GM12878 (cell line): ENCODE measurements around the gene SMOC2. TPM values are rescaled to one million over a fixed set of nuclear protein-coding genes. Genes with fewer than 3 reads are reported as not detected.

Experiments used
- ATAC-seq: fragments of 200-7000 bp; cut with Tn5 transposase; 3 replicates; pipeline ENCODE4 v1.9.1; 2020; ENCODE audit warnings: mild to moderate bottlenecking, moderate library complexity
- BruUV-seq: library from RNA; stranded (reverse); fragments of 400-500 nt; replicated peaks from 2 replicates; lab custom pipeline; 2021; lab: Mats Ljungman, UMichigan
- CTCF ChIA-PET: fragments of 300-600 bp; sonication (Branson Sonifier 250); formaldehyde crosslinking; extraction: SDS; loops from one replicate; lab custom pipeline; 2021; ENCODE audit warnings: inconsistent platforms; lab: Yijun Ruan, JAX
- POLR2A ChIA-PET: fragments of 350-600 bp; formaldehyde crosslinking; extraction: SDS; loops from one replicate; lab custom pipeline; 2021; ENCODE audit warnings: inconsistent platforms; lab: Charles Lee
- RAD21 ChIA-PET: fragments of 300-600 bp; sonication (Branson Sonifier 250); formaldehyde crosslinking; loops from one replicate; lab custom pipeline; 2023; ENCODE audit warnings: antibody characterized with exemption; ENCODE audit not compliant: unreplicated experiment; lab: Charles Lee
- SMC1A ChIA-PET: fragments of 300-600 bp; sonication (Branson Sonifier 250); formaldehyde crosslinking; loops from one replicate; lab custom pipeline; 2023; ENCODE audit not compliant: unreplicated experiment, uncharacterized antibody; lab: Charles Lee
- DNase-seq: peaks from one replicate; pipeline ENCODE4 v3.0.0-alpha.2; 2011; ENCODE audit warnings: low read depth, low spot score
- FAIRE-seq: peaks from 3 replicates; lab custom pipeline; 2011; peaks lifted over from hg19 to GRCh38; lab: Jason Lieb, UNC
- H2AFZ ChIP-seq: 2 replicates; pipeline ENCODE4 v1.6.0; 2011; ENCODE audit warnings: low read depth, low read length, control low read depth; ENCODE audit not compliant: control insufficient read depth
- H3K27ac ChIP-seq: 2 replicates; pipeline ENCODE4 v1.5.1; 2011; ENCODE audit warnings: control low read depth; ENCODE audit not compliant: control insufficient read depth, insufficient read depth
- H3K27me3 ChIP-seq, 2 experiments: replicated peaks in 1 of 2; 2 replicates each; pipeline versions ENCODE4 v1.6.0 to v1.6.1; 2011; ENCODE audit warnings: low read length in 1 of 2; ENCODE audit not compliant: control insufficient read depth in 2 of 2, insufficient read depth in 2 of 2
- H3K36me3 ChIP-seq, 2 experiments: 2 replicates each; pipeline ENCODE4 v1.5.1; 2011; ENCODE audit warnings: low read length in 1 of 2; ENCODE audit not compliant: control insufficient read depth in 2 of 2, insufficient read depth in 2 of 2
- H3K4me1 ChIP-seq: 2 replicates; pipeline ENCODE4 v1.6.1; 2011; ENCODE audit warnings: mild to moderate bottlenecking, low read length, moderate library complexity, mixed read lengths; ENCODE audit not compliant: control insufficient read depth, insufficient read depth
- H3K4me2 ChIP-seq: 2 replicates; pipeline ENCODE4 v1.6.0; 2011; ENCODE audit warnings: control low read depth; ENCODE audit not compliant: control insufficient read depth, insufficient read depth
- H3K4me3 ChIP-seq: fragments of 200-600 bp; sonication (generic); 2 replicates; pipeline ENCODE4 v1.5.1; 2016
- H3K79me2 ChIP-seq: 2 replicates; pipeline ENCODE4 v1.6.0; 2011; ENCODE audit warnings: low read length; ENCODE audit not compliant: control insufficient read depth, insufficient read depth
- H3K9ac ChIP-seq: 2 replicates; pipeline ENCODE4 v1.8.0; 2011; ENCODE audit warnings: low read length, control low read depth, mixed read lengths; ENCODE audit not compliant: control insufficient read depth, insufficient read depth
- H3K9me3 ChIP-seq: replicated peaks from 3 replicates; pipeline ENCODE4 v1.5.1; 2011; ENCODE audit warnings: mild to moderate bottlenecking, low read length; ENCODE audit not compliant: control insufficient read depth, insufficient read depth
- H4K20me1 ChIP-seq: 2 replicates; pipeline ENCODE4 v1.6.0; 2011; ENCODE audit not compliant: control insufficient read depth, insufficient read depth
- ASH2L ChIP-seq: fragments of 300-600, 200-600 bp; sonication (generic); IDR thresholded peaks from 2 replicates; pipeline ENCODE4 v1.6.1; 2017; ENCODE audit warnings: low read depth, mild to moderate bottlenecking, borderline replicate concordance
- ATF7 ChIP-seq: fragments of 450-650 bp; IDR thresholded peaks from 2 replicates; pipeline ENCODE4 v1.6.1; 2016; ENCODE audit warnings: low read depth, mild to moderate bottlenecking
- CEBPB ChIP-seq, 2 experiments: fragments of 150-350 bp in 1 of 2; IDR thresholded peaks; 2 replicates each; pipeline ENCODE4 v1.6.1; 2012 to 2014; ENCODE audit warnings: low read depth in 2 of 2, low read length in 2 of 2, borderline replicate concordance in 1 of 2, inconsistent platforms in 1 of 2
- CHD1 ChIP-seq: IDR thresholded peaks from 2 replicates; pipeline ENCODE4 v1.6.1; 2012; ENCODE audit warnings: low read depth, low read length, improper control_type of control experiment
- ETV6 ChIP-seq, 2 experiments: fragments of 450-650 bp in 1 of 2; IDR thresholded peaks in 1 of 2; conservative IDR thresholded peaks in 1 of 2; 2 replicates each; pipeline ENCODE4 v1.6.1; 2014; ENCODE audit warnings: antibody characterized with exemption in 1 of 2, borderline replicate concordance in 1 of 2, low read depth in 1 of 2, mild to moderate bottlenecking in 1 of 2, moderate library complexity in 1 of 2
- MYB ChIP-seq: fragments of 150-350 bp; IDR thresholded peaks from 2 replicates; pipeline ENCODE4 v1.6.1; 2014; ENCODE audit warnings: mild to moderate bottlenecking, low read depth, low read length, borderline replicate concordance
- NR2C1 ChIP-seq: fragments of 450-650 bp; IDR thresholded peaks from 2 replicates; pipeline ENCODE4 v1.6.1; 2017; ENCODE audit warnings: antibody characterized with exemption, mild to moderate bottlenecking, moderate library complexity
- RB1 ChIP-seq: fragments of 450-650 bp; formaldehyde crosslinking; IDR thresholded peaks from 2 replicates; pipeline ENCODE4 v1.6.1; 2017; ENCODE audit warnings: mild to moderate bottlenecking, borderline replicate concordance
- RUNX3 ChIP-seq: IDR thresholded peaks from 2 replicates; pipeline ENCODE4 v1.6.1; 2012; ENCODE audit warnings: low read length, inconsistent platforms
- SIN3A ChIP-seq: IDR thresholded peaks from 2 replicates; pipeline ENCODE4 v1.6.1; 2012; ENCODE audit warnings: low read depth, low read length, improper control_type of control experiment
- TAF1 ChIP-seq: IDR thresholded peaks from 2 replicates; pipeline ENCODE4 v1.6.1; 2011; ENCODE audit warnings: mild to moderate bottlenecking, low read depth, low read length, borderline replicate concordance
- TCF12 ChIP-seq: IDR thresholded peaks from 2 replicates; pipeline ENCODE4 v1.6.1; 2011; ENCODE audit warnings: low read depth, mild to moderate bottlenecking, low read length
- TCF3 ChIP-seq: IDR thresholded peaks from 2 replicates; pipeline ENCODE4 v1.6.1; 2012; ENCODE audit warnings: low read depth, mild to moderate bottlenecking, low read length, borderline replicate concordance; ENCODE audit not compliant: insufficient read depth
- YBX1 ChIP-seq: fragments of 450-650 bp; IDR thresholded peaks from 2 replicates; pipeline ENCODE4 v1.6.1; 2016; ENCODE audit warnings: antibody characterized with exemption
- ZNF274 ChIP-seq: IDR thresholded peaks from one replicate; pipeline ENCODE4 v1.8.0; 2011; ENCODE audit not compliant: insufficient read length, insufficient read depth
- ZNF622 ChIP-seq: fragments of 450-650 bp; IDR thresholded peaks from 2 replicates; pipeline ENCODE4 v1.6.1; 2017; ENCODE audit warnings: mild to moderate bottlenecking, inconsistent platforms
- WGBS: methylation state at CpG from one replicate; pipeline ENCODE4 v1.1.6; 2016; ENCODE audit warnings: low lambda C conversion rate; ENCODE audit not compliant: insufficient replicate concordance, insufficient coverage; ENCODE audit errors: missing lambda C conversion rate; 5-methylcytosine and 5-hydroxymethylcytosine counted together
- in situ Hi-C: fragments of 300-500 bp; cut with MboI; formaldehyde crosslinking; loops from 9 replicates; pipeline ENCODE4 v1.14.3; 2018; ENCODE audit warnings: mixed read lengths
- intact Hi-C: fragments of 100-400 bp; cut with micrococcal nuclease; formaldehyde crosslinking; loops from one replicate; pipeline ENCODE4 v1.14.2; 2022; ENCODE audit not compliant: unreplicated experiment
- polyA plus RNA-seq, 11 experiments: library from polyadenylated mRNA; depleted of rRNA in 4 of 11; unstranded in 6 of 11; stranded (reverse) in 5 of 11; fragments of >200 nt; fragmentation: Nextera tagmentation in 4 of 11; fragmentation: Illumina TruSeq in 1 of 11; extraction: Ambion mirVana in 4 of 11; extraction: Trizol in 1 of 11; gene quantifications; 1 replicate in 1 of 11; 2 replicates in 10 of 11; pipeline versions ENCODE4 v1.2.1 to v1.2.3, GENCODE V29; 2011 to 2016; ENCODE audit warnings: inconsistent platforms in 2 of 11, missing spikeins in 2 of 11, low read depth in 1 of 11
- total RNA-seq, 4 experiments: library from RNA; depleted of rRNA in 3 of 4; stranded (reverse); fragments of >200 nt in 3 of 4; fragmentation: Illumina TruSeq in 1 of 4; extraction: Trizol in 1 of 4; gene quantifications; 2 replicates each; pipeline versions ENCODE4 v1.2.1 to v1.2.3, GENCODE V29; 2013 to 2021
- TF ChIP-seq, protein P1 (sequence below): IDR thresholded peaks from 2 replicates; pipeline ENCODE4 v1.6.1; 2012; ENCODE audit warnings: low read depth, low read length, improper control_type of control experiment
- TF ChIP-seq, protein P2 (sequence below): fragments of 450-650 bp; IDR thresholded peaks from 2 replicates; pipeline ENCODE4 v1.6.1; 2017; ENCODE audit warnings: borderline replicate concordance

SMOC2 gene
- total and polyA plus RNA-seq, 10 of the 15 experiments (the other 5 are each of a cell fraction or from before 2014, with no cell fraction given) = 0.10 to 0.12 TPM; not detected in 8

DNA sequence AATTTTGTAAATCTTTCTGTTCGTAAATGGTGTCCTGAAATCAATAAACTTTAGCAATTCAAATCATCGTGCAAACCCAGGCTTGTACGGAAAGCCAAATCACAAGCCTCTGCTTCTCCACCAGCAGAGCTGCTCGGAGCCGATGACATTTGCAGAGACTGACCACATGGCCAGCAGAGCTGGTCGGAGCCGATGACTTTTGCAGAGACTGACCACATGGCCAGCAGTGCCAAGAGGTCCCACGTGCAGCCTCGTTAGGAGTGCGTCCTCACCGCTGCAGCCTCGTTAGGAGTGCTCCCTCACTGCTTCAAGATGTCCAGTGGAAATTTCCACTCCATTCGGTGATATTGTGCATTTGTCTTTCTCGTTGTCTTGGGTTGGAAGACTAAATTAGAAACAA lies 28.5 kb downstream of the SMOC2 start:
- no peaks in the 10 kb centered on the region for H3K9me3 ChIP-seq
- no TSS peak for BruUV-seq
- ChIA-PET CTCF (no interaction called here), POLR2A (no interaction called here), RAD21 (no interaction called here), SMC1A (no interaction called here)
- H3K27me3 ChIP-seq = no peaks in the 10 kb centered on the region
- H4K20me1 ChIP-seq = no peaks in the 10 kb centered on the region
- intact Hi-C loops = no loop called here
- WGBS = 11% methylated on average over 14 of the region's 14 CpGs
- no peak for FAIRE-seq
- ATAC-seq = no peak
- H3K79me2 ChIP-seq = no peaks in the 10 kb centered on the region
- no peak overlapping the region for H3K27ac ChIP-seq
- no peak overlapping the region for H3K4me3 ChIP-seq
- H3K36me3 ChIP-seq = no peaks in the 10 kb centered on the region
- no peak overlapping the region for H3K9ac ChIP-seq
- H2AFZ ChIP-seq = no peak overlapping the region
- in situ Hi-C loops = no loop called here
- TF ChIP-seq MYB (no peak), ZNF622 (no peak), ZNF274 (no peak), SIN3A (no peak), YBX1 (no peak)
- TF ChIP-seq, protein P1, sequence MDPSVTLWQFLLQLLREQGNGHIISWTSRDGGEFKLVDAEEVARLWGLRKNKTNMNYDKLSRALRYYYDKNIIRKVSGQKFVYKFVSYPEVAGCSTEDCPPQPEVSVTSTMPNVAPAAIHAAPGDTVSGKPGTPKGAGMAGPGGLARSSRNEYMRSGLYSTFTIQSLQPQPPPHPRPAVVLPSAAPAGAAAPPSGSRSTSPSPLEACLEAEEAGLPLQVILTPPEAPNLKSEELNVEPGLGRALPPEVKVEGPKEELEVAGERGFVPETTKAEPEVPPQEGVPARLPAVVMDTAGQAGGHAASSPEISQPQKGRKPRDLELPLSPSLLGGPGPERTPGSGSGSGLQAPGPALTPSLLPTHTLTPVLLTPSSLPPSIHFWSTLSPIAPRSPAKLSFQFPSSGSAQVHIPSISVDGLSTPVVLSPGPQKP = no peak
- DNase-seq = no peak
- H3K4me2 ChIP-seq = no peak overlapping the region
- no peaks in the 10 kb centered on the region for H3K4me1 ChIP-seq

DNA sequence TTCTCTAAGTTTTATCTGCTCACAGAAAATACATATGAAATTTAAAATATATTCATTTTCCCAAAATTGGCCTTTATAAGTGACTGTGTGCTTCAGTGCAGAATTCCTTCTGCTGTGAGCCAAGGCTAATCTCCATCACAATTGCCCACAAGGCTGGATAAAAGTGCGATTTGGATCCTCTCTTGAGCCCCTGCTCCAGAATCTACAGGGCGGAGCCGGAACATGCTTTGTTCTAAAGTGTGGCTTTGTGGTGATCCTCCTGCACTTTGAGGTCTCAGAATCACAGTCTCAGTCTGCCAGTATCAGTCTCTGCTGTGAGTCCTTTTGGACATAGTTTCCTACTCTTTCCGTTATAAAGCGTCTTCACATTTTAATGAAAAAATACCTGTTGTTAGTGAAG lies 28.9 kb downstream of the SMOC2 start:
- H3K27ac ChIP-seq = no peak overlapping the region
- intact Hi-C loops = no loop called here
- CTCF ChIA-PET = no interaction called here
- H2AFZ ChIP-seq = no peak overlapping the region
- RAD21 ChIA-PET = no interaction called here
- FAIRE-seq (no peak), DNase-seq (no peak), ATAC-seq (no peak)
- SMC1A ChIA-PET = no interaction called here
- POLR2A ChIA-PET = no interaction called here
- WGBS = 56% methylated on average over 5 of the region's 5 CpGs
- in situ Hi-C loops = no loop called here
- H3K9ac ChIP-seq = no peak overlapping the region
- no TSS peak for BruUV-seq
- no peaks in the 10 kb centered on the region for H3K27me3 ChIP-seq
- H4K20me1 ChIP-seq = no peaks in the 10 kb centered on the region
- no peak overlapping the region for H3K4me3 ChIP-seq
- H3K79me2 ChIP-seq = no peaks in the 10 kb centered on the region
- no peak overlapping the region for H3K4me2 ChIP-seq
- TF ChIP-seq ETV6 (conservative IDR thresholded peaks at IDR 0.05 in 1 of 2, IDR thresholded peaks at IDR 0.05 in 1 of 2; ENCODE audit: borderline replicate concordance in 1 of 2, low read depth in 1 of 2) (no peak), ATF7 (no peak), RB1 (no peak), RUNX3 (no peak), CEBPB (IDR thresholded peaks at IDR 0.05; ENCODE audit: borderline replicate concordance in 1 of 2, low read depth in 2 of 2, low read length in 2 of 2) (no peak), TCF3 (no peak), CHD1 (no peak), TAF1 (no peak), TCF12 (no peak), ASH2L (no peak), NR2C1 (no peak)
- TF ChIP-seq, protein P2, sequence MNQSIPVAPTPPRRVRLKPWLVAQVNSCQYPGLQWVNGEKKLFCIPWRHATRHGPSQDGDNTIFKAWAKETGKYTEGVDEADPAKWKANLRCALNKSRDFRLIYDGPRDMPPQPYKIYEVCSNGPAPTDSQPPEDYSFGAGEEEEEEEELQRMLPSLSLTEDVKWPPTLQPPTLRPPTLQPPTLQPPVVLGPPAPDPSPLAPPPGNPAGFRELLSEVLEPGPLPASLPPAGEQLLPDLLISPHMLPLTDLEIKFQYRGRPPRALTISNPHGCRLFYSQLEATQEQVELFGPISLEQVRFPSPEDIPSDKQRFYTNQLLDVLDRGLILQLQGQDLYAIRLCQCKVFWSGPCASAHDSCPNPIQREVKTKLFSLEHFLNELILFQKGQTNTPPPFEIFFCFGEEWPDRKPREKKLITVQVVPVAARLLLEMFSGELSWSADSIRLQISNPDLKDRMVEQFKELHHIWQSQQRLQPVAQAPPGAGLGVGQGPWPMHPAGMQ = no peak
- H3K4me1 ChIP-seq = no peaks in the 10 kb centered on the region
- H3K9me3 ChIP-seq = no peaks in the 10 kb centered on the region
- H3K36me3 ChIP-seq = no peaks in the 10 kb centered on the region
